ENCODE measurements around the gene ME3.

- TF ChIP-seq, protein P1, sequence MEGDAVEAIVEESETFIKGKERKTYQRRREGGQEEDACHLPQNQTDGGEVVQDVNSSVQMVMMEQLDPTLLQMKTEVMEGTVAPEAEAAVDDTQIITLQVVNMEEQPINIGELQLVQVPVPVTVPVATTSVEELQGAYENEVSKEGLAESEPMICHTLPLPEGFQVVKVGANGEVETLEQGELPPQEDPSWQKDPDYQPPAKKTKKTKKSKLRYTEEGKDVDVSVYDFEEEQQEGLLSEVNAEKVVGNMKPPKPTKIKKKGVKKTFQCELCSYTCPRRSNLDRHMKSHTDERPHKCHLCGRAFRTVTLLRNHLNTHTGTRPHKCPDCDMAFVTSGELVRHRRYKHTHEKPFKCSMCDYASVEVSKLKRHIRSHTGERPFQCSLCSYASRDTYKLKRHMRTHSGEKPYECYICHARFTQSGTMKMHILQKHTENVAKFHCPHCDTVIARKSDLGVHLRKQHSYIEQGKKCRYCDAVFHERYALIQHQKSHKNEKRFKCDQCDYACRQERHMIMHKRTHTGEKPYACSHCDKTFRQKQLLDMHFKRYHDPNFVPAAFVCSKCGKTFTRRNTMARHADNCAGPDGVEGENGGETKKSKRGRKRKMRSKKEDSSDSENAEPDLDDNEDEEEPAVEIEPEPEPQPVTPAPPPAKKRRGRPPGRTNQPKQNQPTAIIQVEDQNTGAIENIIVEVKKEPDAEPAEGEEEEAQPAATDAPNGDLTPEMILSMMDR (IDR thresholded peaks at IDR 0.05) = no peak
- no peak for TF ChIP-seq POLR2A (IDR thresholded peaks at IDR 0.05)
Observed at GRCh38 chr11:86663291-86663690, 9.1 kb downstream of the ME3 start.
